Suppressor macrophage treated with lipopolysaccharide for 1 hour (primary cell): Measurements from ENCODE around the gene RNF157.

ENCODE experiments used
- DNase-seq, 3 donors: peaks; one replicate each; pipeline ENCODE4 v3.0.0-alpha.2; 2020 to 2022

RNF157 gene

DNA sequence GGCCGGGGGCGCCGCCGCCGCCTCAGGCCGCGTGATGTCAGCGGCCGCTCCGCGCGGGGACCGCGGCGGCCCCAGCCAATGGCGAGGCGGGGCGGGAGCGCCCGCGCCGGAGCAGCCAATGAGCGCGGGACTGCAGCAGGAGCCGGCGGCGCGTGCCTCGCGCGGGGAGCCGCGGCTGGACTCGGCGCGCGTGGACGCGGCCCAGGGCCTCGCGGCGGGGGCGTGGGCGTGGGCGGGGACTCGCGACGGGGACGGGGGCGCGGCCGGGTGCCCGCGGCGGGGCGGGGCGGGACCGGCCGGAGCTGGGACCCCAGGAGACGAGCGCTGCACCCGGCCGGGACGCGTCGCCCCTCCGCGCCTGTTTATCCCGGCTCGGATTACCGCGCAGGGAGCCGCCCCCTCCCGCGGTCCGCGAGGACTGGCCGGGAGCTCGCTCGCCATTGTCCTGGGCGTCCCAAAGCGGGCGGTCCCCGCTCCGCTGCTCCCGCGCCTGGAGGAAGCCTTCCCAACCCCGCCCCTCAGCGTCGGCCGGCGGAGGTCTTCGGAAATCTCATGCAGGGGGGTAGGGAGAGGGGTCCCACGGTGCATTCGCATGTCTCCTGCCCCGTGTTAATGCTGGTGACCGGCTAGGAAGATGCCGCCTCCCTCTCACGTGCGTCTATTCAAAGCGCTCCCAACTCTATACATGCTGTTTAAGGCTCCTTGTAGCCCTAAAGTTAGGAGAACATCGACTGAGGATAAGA is at the start of gene RNF157:
RNF157 (minus strand) TSS at position 33 of the 743 bp plus-strand sequence. CDS start 253 bp downstream, outside the sequence.
- peak; percentile 58 to 84 (median 75) for DNase-seq

DNA sequence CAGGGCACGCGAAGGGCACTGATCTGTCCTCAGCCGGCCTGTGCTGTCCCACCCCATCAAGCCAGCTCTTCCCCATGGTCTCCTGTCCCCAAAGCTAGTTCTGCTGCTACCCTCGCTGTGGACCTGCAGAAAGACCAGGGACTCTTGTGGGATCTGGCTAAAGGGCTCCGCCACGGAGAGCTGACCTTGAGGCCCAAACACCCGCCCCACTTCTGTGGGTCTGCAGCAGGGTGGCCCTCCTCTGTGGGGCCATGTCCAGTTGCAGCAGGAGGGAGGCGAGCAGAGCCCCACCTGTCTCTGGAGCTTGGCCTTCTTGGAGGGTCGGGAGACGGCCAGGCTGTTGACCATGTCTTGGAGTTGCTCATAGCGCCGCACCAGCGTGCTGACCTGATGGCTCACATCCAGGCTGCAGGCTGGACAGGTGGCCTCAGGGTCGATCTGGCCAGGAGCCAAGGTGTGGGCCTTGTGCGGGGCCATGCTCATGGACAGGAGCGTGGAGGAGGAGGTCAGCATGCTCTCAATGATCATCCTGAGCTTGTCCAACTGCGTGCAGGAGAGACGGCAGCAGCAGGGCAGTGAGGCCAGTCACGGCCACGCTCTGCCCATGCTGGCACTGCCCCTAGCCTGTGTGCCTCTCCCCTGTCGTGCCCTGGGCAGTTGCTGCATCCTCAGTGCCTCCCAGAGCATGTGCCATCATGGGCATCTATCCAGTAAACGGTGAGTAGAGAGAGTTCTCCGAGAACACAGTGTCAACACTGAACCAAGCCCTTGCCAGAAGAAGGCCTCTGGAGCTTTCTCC is 41.5 kb upstream of the RNF157 start:
- no peak for DNase-seq

DNA sequence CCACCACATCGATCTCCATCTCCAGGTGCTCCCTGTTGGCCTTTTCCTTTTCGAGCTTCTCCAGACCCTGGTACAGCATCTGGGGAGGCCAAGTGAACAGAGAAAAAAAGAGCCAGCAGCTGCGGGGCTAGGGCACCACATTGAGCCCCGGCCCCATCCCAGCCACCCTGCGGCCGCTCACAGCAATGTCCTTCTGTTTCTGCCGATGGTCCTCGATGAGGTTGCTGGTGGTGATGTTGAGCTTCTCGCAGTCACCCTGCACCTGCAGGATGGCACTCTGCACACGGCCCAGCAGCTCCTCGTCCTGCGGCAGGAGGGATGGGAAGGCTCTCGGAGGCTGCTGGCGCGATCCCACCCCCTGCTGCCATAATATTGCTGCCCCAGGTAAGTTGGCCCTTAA is 40.4 kb upstream of the RNF157 start:
- DNase-seq = no peak

DNA sequence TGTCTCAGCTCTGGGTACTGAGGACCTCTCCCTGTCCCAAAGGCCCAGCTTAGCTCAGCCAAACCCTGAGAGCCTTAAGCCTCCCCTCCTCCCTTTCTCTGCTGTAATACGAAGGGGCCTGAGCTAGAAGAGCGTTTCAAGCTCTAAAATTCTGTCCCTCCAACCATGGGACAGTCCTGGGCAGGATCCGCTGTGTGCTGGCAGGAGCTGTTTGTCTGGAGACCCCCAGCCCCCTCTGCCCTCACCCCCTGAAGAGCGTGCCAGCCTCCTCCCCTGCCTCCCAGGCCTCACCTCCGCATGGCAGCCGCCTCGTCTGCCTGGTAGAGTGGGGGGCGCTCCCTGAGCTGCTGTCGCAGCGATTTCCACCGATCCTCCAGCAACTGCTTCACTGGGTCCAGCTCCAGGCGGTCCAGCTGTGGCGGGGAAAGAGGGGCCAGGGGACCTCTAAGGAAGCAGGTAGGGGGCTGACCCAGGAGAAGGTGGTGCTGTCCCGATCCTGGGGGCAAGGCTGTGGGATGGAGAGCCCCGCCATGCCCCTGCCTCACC is 39.5 kb upstream of the RNF157 start:
- DNase-seq = no peak

DNA sequence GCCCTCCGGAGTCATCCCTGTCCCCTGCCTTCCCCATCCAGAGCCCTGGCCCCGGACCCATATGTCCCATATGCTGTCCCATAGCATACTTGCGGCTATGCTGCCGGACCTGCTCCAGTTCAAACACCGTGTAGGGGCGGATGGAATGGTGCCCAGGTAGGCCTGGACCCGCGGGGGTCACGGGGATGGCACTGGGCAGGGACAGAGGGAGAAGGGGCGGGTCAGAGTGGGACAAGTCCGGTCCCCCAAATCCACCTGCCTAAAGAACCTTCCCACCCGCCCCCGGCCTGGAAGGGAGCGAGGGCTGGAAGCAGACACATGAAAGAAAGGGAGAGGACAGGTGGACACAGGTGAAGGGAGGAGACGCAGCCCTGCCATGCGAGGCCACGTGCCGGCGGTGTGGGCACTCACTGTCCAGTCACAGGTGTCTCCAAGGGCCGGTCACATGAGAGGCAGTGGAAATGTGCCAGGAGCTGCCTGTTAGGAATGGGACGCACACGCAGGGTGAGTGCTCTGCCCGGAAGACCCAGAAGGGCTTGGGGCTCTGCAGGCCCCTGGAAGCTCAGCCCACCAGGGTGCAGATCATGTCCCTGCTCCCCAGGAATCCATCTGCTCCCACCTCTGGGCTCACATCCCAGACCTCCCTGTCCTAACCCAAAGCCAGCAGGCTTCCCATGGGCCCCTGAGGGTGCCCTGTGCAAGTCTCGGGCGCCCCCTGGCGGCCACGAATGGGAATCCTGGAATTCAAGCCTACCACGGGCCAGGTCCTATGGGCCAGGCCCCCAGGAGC is 38.9 kb upstream of the RNF157 start:
- peak; percentile 85 to 94 (median 92) for DNase-seq

DNA sequence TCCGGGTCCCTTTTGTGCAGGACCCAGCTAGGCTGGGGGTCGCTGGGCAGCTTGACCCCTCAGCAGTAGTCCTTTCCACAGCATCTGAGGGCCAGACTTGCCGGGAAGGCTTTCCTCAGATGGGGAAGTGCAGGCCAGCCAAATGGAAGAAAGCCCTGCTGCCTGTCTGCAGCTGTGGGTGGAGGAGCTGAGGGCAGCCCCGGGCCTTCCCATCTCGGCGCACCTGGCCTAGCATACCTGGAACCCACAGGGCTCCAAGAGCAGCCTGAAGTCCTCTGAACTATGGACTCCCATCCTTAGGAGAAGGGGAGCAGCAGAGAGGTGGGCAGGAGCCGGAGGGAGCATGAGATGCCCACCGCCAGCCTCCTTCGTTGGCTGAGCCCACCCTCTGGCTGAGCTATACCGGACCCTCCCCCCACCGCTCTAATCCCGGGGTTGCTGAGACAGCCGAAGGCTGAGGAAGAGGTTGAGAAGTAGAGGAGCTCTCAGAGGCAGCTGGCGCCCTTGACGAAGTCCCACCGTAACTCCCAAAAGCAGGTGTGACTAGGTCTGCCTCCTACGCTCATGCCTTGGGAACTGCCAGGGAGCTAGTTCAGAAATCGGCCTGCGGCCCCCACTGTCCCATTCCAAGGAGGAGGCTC is 38.1 kb upstream of the RNF157 start:
- no peak for DNase-seq

DNA sequence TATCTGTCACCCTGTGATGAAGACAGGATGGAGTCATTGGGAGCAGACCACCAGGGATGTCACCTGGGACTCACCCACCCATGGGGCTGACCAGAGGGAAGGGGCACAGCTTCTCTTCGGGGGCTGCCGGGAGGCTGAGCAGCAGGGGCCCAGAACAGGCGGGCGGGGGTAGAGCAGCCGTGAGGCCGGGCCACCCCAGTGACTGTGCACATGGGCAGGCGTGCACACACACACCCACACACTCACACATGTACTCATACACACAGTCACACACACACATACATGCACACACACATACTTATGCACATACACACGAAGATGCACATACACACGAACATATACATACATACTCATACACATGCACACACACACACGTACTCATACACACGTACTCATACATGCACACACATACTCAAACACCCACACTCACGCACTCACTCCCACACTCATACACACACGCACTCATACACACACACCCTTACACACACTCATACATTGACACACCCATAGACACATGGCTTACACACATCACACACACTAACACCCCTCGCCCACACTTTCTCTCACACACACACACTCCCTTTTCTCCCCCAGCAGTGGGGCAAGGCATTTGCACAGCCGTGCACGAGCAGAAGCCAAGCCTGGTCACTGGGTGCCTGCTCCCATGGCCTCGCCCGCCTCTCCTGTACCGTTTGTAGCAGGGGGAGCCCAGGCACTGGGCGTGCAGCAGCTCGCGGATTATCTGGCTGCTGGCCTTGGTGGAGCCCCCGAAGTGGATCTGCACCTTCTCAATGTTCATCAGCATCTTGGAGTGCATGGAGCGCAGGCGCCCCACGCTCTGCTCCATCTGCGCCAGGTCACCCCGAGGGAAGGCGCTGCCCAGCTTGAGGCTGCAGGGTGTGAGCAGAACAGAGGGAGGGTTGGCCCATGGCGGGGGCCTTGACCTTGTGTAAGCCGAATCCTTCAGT is 37.3 kb upstream of the RNF157 start:
- no peak for DNase-seq

DNA sequence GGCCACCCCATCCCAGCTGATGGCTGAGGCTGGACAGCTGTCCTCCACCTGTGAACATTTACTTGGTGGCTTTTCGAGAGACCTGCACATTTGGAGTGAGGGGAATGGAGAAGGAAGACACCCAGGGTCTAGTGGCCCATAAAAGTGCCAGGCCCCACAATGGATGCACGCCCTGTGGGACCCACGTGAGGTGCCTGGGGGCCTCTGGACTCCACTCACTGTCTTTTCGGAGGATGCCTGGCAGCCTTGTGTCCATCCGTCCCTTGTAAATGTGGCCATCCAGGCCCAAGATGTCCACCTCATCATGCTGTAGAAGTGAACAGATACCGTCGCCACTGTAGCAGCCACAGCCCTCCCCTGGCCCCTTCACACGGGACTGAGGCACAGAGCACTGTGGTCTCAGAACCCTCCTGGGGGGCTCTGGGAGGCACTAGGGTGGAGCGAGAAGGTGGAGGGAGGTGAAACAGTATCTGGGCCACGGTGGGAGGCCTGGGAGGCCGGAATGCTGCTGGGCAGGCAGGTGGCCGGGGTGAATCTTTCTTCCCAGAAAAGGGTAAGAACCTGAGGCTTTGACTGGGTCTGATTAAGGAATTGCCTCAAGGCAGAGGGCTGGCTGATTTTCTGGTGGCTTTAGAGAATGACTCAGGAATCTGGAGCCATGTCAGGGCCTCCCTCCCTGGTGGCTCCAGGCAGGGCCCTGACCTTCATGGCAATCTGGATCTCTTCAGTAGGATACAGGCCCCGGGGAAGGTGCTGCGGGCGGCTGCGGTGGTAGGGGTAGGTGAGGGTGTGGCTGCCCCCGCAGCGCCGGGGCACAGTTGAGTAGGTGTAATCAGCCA is 36.4 kb upstream of the RNF157 start:
- DNase-seq = peak in 1 of 3 donors; percentile 14

DNA sequence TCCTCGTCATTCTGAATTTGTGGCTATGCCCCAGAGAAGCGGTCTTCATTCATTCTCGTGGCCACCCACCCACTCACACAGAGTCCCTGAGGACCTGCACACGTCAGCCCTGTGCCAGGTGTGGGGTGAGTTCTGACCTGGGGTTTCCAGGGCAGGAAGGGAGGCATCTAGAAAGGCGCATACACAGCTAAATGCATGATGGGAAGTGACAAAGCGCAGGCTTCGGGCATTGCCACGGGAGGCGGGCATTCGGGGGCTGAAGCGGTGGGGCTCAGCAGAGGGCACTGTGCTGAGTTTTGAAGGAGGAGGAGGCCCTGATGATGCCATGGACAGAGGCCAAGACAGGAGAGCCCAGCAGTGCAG is 35.8 kb upstream of the RNF157 start:
- DNase-seq = peak in 1 of 3 donors; percentile 13

DNA sequence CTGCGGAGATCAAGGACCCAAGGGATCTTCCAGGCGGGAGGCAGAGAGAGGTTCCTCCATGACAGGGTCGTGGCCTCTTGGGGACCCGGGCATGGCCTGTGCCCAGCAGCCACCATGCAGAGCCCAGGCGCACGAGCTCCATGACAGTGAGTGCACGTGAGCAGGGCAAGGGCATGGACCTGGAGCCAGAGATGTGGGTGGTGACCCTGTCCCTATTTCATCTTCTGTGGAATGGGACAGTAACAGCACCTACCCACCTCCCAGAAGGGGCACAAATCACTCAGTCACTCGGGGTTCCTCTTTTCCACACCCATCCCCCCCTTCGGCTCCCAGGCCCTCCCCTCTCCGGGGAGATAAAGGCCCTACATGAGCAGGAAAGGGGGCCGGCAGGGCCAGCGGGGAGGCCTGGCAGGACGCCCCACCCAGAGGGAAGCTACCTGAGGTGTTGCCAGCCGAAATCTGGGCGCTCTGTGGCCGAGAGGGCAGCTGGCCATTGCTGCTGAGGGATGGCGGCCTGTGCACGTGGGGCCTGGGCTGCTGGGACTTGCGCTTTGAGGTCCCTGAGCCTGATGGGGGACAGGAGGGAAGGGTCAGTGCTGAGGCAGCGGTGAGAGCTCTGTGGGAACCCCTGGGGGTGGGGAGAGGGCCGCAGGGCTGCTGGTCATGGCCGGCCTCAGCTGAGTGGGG is 35.2 kb upstream of the RNF157 start:
- no peak for DNase-seq

DNA sequence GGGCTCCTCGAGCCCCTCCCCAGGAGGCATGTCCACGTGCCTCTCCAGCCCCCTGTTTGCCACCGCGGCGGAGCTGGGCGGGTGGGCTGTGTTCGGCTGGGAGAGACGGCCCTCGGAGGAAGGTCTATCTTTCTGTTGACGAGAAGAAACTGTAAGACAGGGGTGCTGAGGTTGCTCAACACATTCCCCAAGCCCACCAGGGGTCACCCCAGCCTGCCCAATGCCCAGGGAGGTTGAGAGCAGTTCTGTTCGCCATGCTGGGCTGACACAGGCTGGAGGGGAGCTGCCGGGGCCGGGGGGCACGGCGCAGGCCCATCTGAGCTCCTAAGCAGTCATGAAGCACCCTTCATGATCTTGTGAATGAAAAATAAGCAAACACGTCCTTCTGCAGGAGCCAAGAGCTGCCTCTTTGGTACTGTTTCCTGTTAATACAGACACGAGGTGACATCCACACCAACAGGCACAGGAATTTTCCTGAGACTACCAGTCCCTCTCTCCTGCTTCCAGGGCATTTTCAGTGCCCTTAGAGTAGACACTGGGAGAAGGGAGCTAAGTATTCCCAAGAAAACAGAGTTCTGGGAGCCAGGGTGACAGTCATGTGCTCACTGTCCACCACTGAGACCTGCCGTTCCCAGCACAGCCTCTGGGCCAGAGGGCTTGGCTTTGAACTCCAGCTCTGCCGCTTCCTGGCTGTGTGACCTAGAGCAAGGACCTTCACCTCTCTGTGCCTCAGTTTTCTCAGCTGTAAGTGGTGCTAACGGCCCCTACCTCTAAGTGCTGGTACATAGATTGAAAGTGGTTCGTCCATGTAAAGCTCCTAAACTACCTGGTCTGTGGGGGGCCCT is 34.0 kb upstream of the RNF157 start:
- DNase-seq = no peak

DNA sequence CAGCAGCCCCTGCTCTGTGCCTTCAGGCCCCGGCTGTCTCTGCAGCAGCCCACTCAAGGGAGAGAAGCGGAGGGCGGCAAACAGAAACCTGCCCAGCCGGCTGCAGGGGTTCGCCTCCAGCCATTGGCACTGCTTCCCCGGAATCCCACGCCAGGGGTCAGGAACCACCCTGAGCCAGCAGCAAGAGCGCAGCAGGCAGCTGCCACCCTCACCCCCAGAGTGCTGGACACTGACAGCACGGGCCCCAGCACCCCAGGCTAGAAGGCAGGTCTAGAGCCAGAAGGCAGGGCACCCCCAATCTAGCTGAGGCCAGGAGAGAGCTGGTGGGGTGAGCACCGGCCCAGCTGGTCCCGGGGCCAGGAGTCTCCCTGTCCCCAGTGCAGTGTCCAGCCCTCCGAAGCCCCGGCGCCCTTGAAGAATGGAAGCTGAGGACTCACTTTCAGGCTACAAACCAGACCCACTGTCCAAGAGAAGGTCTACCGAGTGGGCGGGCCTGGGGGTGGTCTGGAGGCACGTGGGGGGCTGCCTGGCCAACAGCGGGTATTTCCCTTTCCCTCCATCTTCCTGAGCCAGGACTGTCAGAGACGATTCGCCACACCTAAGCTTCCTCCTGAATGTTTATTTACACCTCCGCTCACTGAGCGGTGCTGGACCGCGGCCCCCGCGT is 33.3 kb upstream of the RNF157 start:
- DNase-seq = no peak

DNA sequence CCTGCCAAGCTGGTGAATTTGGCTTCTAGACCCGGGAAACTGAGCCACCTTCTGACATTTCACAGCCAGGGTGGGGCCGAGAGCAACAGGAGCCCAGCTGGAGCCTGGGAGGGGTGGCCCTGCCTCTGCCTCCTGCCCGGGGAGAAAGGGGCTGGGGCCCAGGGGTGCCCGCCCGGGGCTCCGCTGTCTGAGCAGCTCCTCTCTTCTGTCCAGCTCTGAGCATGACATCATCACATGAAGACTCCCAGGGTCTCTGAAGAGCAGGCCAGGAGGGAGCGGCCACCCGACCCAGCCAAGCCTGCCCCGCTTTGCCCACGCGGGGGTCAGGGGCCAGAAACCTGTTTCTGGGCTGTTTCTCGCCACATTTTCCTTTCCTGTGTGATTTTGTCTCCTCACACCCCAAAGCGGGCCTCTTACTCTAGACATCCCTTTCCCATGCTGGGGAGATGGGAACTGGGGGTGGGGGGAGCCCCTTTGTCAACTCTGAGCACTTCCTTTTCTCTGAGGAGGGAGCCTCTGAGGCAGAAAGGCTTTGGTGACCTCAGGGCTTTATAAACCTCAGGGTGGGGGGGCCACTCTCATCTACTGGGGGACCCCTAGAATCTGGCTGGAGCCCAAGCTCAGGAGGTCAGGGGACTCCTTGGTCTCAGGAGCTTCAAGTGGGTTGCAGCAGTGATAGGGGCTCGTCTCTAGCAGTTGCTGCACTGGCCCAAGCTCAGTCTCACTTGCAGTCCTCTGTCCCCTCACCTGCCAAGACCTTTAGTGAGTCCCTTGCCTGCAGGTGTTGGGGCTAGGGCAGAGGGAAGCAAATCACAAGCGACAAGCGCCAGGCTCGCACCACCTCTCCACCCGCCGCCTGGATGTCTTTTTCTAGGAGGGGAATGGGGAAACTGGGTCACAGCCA is 32.5 kb upstream of the RNF157 start:
- peak; percentile 91 to 93 (median 93) for DNase-seq

DNA sequence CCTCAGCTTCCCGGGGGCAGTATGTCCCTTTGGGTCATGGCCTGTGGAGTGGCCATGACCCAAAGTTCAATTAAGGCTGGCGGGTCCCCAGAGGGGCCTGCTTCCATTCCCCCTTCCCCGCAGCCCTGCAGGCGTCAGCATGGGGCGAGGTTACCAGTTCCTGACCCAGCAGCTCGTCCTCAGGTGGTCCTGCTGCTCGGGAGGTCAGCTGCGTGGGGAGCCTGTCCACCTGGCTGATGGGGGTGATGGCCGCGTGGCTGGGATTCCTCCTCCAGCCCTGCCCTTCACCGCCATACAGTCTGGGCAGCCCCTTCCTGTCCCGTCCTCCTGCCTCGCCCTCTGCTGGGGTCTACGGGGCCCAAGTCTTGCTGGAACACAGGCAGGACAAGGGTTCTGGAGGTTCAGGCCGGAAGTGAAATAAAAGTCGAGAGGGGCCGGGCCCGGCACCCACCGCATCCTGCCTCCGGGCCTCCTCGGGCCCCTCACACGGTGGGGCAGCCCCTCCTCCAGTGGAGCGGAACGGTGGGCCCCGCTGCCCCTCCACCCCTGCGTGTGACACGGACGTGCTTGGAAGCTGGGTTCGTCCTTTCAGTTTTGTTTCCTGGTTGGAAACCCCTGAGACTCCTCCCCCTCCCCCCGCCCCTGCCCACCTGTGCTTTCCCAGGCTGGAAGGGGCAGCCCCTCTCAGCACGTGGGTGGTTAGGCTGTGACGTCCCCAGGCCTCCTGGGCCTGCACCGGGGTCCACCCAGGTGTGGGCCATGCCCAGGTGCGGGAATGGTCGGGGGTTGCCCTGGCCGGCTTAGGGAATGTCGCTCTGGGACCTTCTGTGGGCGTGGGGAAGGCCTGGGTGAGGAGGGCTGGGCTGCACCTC is 31.6 kb upstream of the RNF157 start:
- peak; percentile 75 to 89 (median 84) for DNase-seq

DNA sequence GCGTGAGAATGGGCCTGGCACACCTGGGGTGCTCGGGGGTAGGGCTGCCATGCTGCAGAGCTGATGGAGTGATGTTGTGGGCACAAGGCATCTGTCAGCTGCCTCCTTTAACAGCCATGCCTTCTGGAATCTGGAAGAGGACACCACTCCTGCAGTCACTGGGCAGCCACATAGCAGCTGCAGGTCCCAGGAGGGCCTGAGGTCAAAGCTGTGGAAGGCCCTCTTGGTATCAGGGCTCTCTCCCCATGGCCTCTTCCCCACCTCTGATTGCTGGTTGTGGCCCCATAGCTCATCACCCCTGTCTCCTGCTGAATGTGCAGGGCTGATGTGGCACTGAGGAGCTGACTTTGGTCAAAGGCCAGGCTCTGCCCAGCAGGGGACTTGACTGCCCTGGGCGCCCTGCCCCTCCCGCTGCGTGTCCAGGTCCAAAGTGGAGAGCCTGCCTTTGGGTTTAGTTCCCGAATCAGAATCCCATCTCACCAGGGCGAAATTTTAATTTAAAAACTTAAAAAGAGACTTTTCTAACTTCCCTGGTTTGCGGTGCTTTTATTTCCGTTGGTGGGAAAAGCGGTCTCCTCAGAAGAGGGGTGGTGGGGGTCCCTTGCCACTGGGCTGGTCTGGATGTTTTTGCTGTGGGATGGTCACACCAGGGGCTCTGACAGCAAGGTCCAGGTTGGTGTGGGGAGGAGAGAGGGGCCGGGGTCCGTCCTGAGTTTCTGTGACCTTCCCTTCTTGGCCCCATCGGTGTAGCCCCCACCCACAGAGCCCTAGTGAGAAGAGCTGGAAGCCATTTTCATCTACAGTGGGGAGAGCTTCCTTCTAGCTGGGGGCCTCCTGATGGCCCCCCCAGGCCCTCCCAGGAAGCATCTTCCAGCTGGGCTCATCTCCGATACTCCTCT is 30.7 kb upstream of the RNF157 start:
- DNase-seq = no peak
